Skeletal muscle tissue (tissue), 4 donors: ENCODE data around the gene SNTA1. TPM values are rescaled to one million over a fixed set of nuclear protein-coding genes. Genes with fewer than 3 reads are reported as not detected.
"Not testable (repeated sequence)": the region's sequence is repeated elsewhere in the genome, so short reads cannot be mapped to it uniquely, and the experiment has no call there.

Experiments
- H3K27ac ChIP-seq: one replicate; pipeline ENCODE4 v1.7.0; 2013; ENCODE audit warnings: mild to moderate bottlenecking, low read depth, low read length, inconsistent platforms
- H3K27me3 ChIP-seq, 3 donors: one replicate each; pipeline ENCODE4 v1.7.0; 2013; ENCODE audit warnings: low read length in 3 of 3; ENCODE audit not compliant: control insufficient read depth in 3 of 3, insufficient read depth in 3 of 3
- H3K36me3 ChIP-seq, 3 donors: one replicate each; pipeline ENCODE4 v1.7.0; 2013; ENCODE audit warnings: low read length in 3 of 3; ENCODE audit not compliant: control insufficient read depth in 3 of 3, insufficient read depth in 3 of 3
- H3K4me1 ChIP-seq, 3 donors: one replicate each; pipeline ENCODE4 v1.7.0; 2013; ENCODE audit warnings: low read length in 3 of 3, mild to moderate bottlenecking in 3 of 3; ENCODE audit not compliant: control insufficient read depth in 3 of 3, insufficient read depth in 3 of 3
- H3K4me3 ChIP-seq, 3 donors: one replicate each; pipeline ENCODE4 v1.7.0; 2013; ENCODE audit warnings: low read length in 3 of 3
- H3K9ac ChIP-seq, 3 donors: one replicate each; pipeline ENCODE4 v1.7.0; 2013; ENCODE audit warnings: low read length in 3 of 3, mild to moderate bottlenecking in 3 of 3, moderate library complexity in 2 of 3, low read depth in 1 of 3
- H3K9me3 ChIP-seq, 3 donors: one replicate each; pipeline ENCODE4 v1.7.0; 2013; ENCODE audit warnings: low read length in 3 of 3; ENCODE audit not compliant: control insufficient read depth in 3 of 3
- total RNA-seq: library from RNA; depleted of rRNA; stranded (reverse); fragments of >200 nt; gene quantifications from one replicate; pipeline ENCODE4 v1.2.3, GENCODE V29; 2014
- donor health status: Osteomylitis.

Gene SNTA1
- total RNA-seq, 1 donor from 2014 or later: 36.5 TPM

GRCh38 chr20:33433465-33434234 lies 9.9 kb downstream of the SNTA1 start:
- Histone ChIP-seq H3K27ac (peak overlapping the region; percentile 95), H3K4me1 (peaks cover 45 to 56% (median 51%) of the 10 kb centered on the region in 3 donors), H3K4me3 (peak overlapping the region in 2 of 3 donors; percentile 6 to 10), H3K9ac (peak overlapping the region; percentile 64 to 81 (median 77)), H3K36me3 (peaks cover 7 to 15% (median 9%) of the 10 kb centered on the region in 3 donors), H3K27me3 (no peaks in the 10 kb centered on the region), H3K9me3 (no peaks in the 10 kb centered on the region)

- Histone ChIP-seq H3K9ac (peak overlapping the region in 2 of 3 donors; percentile 42 to 51), H3K4me1 (peaks cover 44 to 54% (median 51%) of the 10 kb centered on the region in 3 donors), H3K27ac (peak overlapping the region; percentile 95)
These were observed 11.7 kb downstream of the SNTA1 start for GRCh38 chr20:33431797-33432381.

GRCh38 chr20:33423875-33424274 lies 19.7 kb downstream of the SNTA1 start:
- Histone ChIP-seq H3K4me1 (peaks cover 42 to 72% (median 52%) of the 10 kb centered on the region in 3 donors), H3K27ac (peak overlapping the region; percentile 99)

More at GRCh38 chr20:33431797-33432381, 11.7 kb downstream of the SNTA1 start:
- Histone ChIP-seq H3K4me3 (no peak overlapping the region), H3K9me3 (no peaks in the 10 kb centered on the region), H3K27me3 (no peaks in the 10 kb centered on the region), H3K36me3 (peaks cover 0 to 9% (median 4%) of the 10 kb centered on the region in 3 donors)

GRCh38 chr20:33423141-33423834 lies 20.3 kb downstream of the SNTA1 start:
- no peaks in the 10 kb centered on the region for H3K27me3 ChIP-seq
- peak overlapping the region in 2 of 3 donors; percentile 30 to 41 for H3K4me3 ChIP-seq
- no peaks in the 10 kb centered on the region for H3K9me3 ChIP-seq
- H3K9ac ChIP-seq: peak overlapping the region; percentile 64 to 77 (median 76)
- peaks cover 0 to 2% (median 0%) of the 10 kb centered on the region in 3 donors for H3K36me3 ChIP-seq
- H3K27ac ChIP-seq: peak overlapping the region; percentile 99
- peaks cover 42 to 74% (median 54%) of the 10 kb centered on the region in 3 donors for H3K4me1 ChIP-seq

More at GRCh38 chr20:33423875-33424274, 19.7 kb downstream of the SNTA1 start:
- H3K27me3 ChIP-seq, H3K36me3 ChIP-seq, H3K9me3 ChIP-seq: not testable (repeated sequence)
- Histone ChIP-seq H3K9ac (peak overlapping the region; percentile 61 to 76 (median 64)), H3K4me3 (peak overlapping the region in 2 of 3 donors; percentile 1 to 30)

GRCh38 chr20:33419140-33419974 lies 24.2 kb downstream of the SNTA1 start:
- no peaks in the 10 kb centered on the region for H3K9me3 ChIP-seq
- H3K27ac ChIP-seq: peak overlapping the region; percentile 98
- peak overlapping the region; percentile 52 to 68 (median 61) for H3K9ac ChIP-seq
- H3K27me3 ChIP-seq: no peaks in the 10 kb centered on the region
- H3K36me3 ChIP-seq: peaks cover 12 to 21% (median 16%) of the 10 kb centered on the region in 3 donors
- peak overlapping the region in 1 of 3 donors; percentile 42 for H3K4me3 ChIP-seq
- H3K4me1 ChIP-seq: peaks cover 37 to 66% (median 46%) of the 10 kb centered on the region in 3 donors

GRCh38 chr20:33418033-33418432 lies 25.5 kb downstream of the SNTA1 start:
- peak overlapping the region; percentile 98 for H3K27ac ChIP-seq
- H3K27me3 ChIP-seq: no peaks in the 10 kb centered on the region
- H3K9me3 ChIP-seq: no peaks in the 10 kb centered on the region
- peak overlapping the region in 2 of 3 donors; percentile 34 to 60 for H3K9ac ChIP-seq
- H3K4me3 ChIP-seq: no peak overlapping the region
- H3K4me1 ChIP-seq: peaks cover 30 to 55% (median 35%) of the 10 kb centered on the region in 3 donors
- peaks cover 12 to 22% (median 18%) of the 10 kb centered on the region in 3 donors for H3K36me3 ChIP-seq

- peaks cover 20 to 38% (median 24%) of the 10 kb centered on the region in 3 donors for H3K4me1 ChIP-seq
- H3K36me3 ChIP-seq: peaks cover 31 to 42% (median 36%) of the 10 kb centered on the region in 3 donors
These were observed 27.6 kb downstream of the SNTA1 start for GRCh38 chr20:33415948-33416347.

GRCh38 chr20:33412484-33412838 lies 31.1 kb downstream of the SNTA1 start:
- no peak overlapping the region for H3K4me3 ChIP-seq
- H3K9ac ChIP-seq: no peak overlapping the region
- no peaks in the 10 kb centered on the region for H3K27me3 ChIP-seq
- peaks cover 0 to under 1% (median 0%) of the 10 kb centered on the region in 3 donors for H3K9me3 ChIP-seq
- H3K27ac ChIP-seq: no peak overlapping the region
- peaks cover 56 to 65% (median 61%) of the 10 kb centered on the region in 3 donors for H3K36me3 ChIP-seq
- peaks cover 6 to 13% (median 8%) of the 10 kb centered on the region in 3 donors for H3K4me1 ChIP-seq

More at GRCh38 chr20:33415948-33416347, 27.6 kb downstream of the SNTA1 start:
- Histone ChIP-seq H3K9me3 (no peaks in the 10 kb centered on the region), H3K9ac (peak overlapping the region in 2 of 3 donors; percentile 28 to 40), H3K27ac (peak overlapping the region; percentile 27), H3K27me3 (no peaks in the 10 kb centered on the region), H3K4me3 (no peak overlapping the region)
